ENCODE results near the gene AHI1.
"Not testable (repeated sequence)": the region's sequence is repeated elsewhere in the genome, so short reads cannot be mapped to it uniquely, and the experiment has no call there.

The AHI1 gene

GRCh38 chr6:135379647-135380046 is 117.9 kb downstream of the AHI1 start:
- no peaks in the 10 kb centered on the region for H3K9me3 ChIP-seq
- no peaks in the 10 kb centered on the region for H3K36me3 ChIP-seq
- TF ChIP-seq, protein P1, sequence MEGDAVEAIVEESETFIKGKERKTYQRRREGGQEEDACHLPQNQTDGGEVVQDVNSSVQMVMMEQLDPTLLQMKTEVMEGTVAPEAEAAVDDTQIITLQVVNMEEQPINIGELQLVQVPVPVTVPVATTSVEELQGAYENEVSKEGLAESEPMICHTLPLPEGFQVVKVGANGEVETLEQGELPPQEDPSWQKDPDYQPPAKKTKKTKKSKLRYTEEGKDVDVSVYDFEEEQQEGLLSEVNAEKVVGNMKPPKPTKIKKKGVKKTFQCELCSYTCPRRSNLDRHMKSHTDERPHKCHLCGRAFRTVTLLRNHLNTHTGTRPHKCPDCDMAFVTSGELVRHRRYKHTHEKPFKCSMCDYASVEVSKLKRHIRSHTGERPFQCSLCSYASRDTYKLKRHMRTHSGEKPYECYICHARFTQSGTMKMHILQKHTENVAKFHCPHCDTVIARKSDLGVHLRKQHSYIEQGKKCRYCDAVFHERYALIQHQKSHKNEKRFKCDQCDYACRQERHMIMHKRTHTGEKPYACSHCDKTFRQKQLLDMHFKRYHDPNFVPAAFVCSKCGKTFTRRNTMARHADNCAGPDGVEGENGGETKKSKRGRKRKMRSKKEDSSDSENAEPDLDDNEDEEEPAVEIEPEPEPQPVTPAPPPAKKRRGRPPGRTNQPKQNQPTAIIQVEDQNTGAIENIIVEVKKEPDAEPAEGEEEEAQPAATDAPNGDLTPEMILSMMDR (IDR thresholded peaks at IDR 0.05), result no peak
- no peaks in the 10 kb centered on the region for H3K4me1 ChIP-seq (ENCODE audit: control insufficient read depth in 1 of 2, insufficient read depth in 1 of 2, low read depth in 1 of 2, low read length in 1 of 2)
- no peak overlapping the region for H3K4me3 ChIP-seq (ENCODE audit: low read depth in 1 of 2, low read length in 1 of 2)
- no peak overlapping the region for H3K27ac ChIP-seq
- no peaks in the 10 kb centered on the region for H3K27me3 ChIP-seq

- Histone ChIP-seq H3K36me3 (no peaks in the 10 kb centered on the region), H3K4me3 (ENCODE audit: low read depth in 1 of 2, low read length in 1 of 2) (no peak overlapping the region), H3K4me1 (ENCODE audit: control insufficient read depth in 1 of 2, insufficient read depth in 1 of 2, low read depth in 1 of 2, low read length in 1 of 2) (no peaks in the 10 kb centered on the region), H3K27ac (no peak overlapping the region), H3K9me3 (no peaks in the 10 kb centered on the region), H3K27me3 (no peaks in the 10 kb centered on the region)
- TF ChIP-seq, protein P1 (IDR thresholded peaks at IDR 0.05), result no peak
Measured at GRCh38 chr6:135372758-135373157, 124.8 kb downstream of the AHI1 start.

- H3K9me3 ChIP-seq; H3K4me1 ChIP-seq (ENCODE audit: control insufficient read depth in 1 of 2, insufficient read depth in 1 of 2, low read depth in 1 of 2, low read length in 1 of 2); H3K27me3 ChIP-seq; H3K36me3 ChIP-seq; H3K4me3 ChIP-seq (ENCODE audit: low read depth in 1 of 2, low read length in 1 of 2); H3K27ac ChIP-seq: not testable (repeated sequence)
Measured at GRCh38 chr6:135363622-135364021, 133.9 kb downstream of the AHI1 start.

DNA sequence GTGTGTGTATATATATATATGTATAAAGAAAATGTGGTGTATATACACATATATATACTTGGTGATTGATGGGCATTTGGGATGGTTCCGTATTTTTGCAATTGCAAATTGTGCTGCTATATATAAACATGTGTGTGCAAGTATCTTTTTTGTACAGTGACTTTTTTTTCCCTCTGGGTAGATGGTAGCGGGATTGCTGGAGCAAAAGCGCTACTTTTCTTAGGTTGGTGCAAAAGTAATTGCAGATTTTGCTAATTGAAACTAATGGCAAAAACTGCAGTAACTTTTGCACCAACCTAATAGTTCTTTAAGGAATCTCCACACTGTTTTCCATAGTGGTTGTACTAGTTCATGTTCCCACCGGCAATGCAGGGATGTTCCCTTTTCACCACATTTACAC is 135.4 kb downstream of the AHI1 start:
- H3K27ac ChIP-seq, result no peak overlapping the region
- H3K36me3 ChIP-seq, result no peaks in the 10 kb centered on the region
- H3K9me3 ChIP-seq, result no peaks in the 10 kb centered on the region
- H3K4me3 ChIP-seq (ENCODE audit: low read depth in 1 of 2, low read length in 1 of 2), result no peak overlapping the region
- H3K27me3 ChIP-seq, result no peaks in the 10 kb centered on the region
- TF ChIP-seq, protein P1 (IDR thresholded peaks at IDR 0.05), result no peak
- H3K4me1 ChIP-seq (ENCODE audit: control insufficient read depth in 1 of 2, insufficient read depth in 1 of 2, low read depth in 1 of 2, low read length in 1 of 2), result peaks cover 0 to 2% of the 10 kb centered on the region in 2 experiments

GRCh38 chr6:135360222-135360621 is 137.3 kb downstream of the AHI1 start:
- Histone ChIP-seq H3K27ac (no peak overlapping the region), H3K27me3 (no peaks in the 10 kb centered on the region), H3K9me3 (no peaks in the 10 kb centered on the region), H3K4me3 (ENCODE audit: low read depth in 1 of 2, low read length in 1 of 2) (no peak overlapping the region), H3K4me1 (ENCODE audit: control insufficient read depth in 1 of 2, insufficient read depth in 1 of 2, low read depth in 1 of 2, low read length in 1 of 2) (peaks cover 0 to 2% of the 10 kb centered on the region in 2 experiments), H3K36me3 (no peaks in the 10 kb centered on the region)
- TF ChIP-seq, protein P1 (IDR thresholded peaks at IDR 0.05), result no peak

GRCh38 chr6:135358985-135359384 is 138.6 kb downstream of the AHI1 start:
- TF ChIP-seq, protein P1 (IDR thresholded peaks at IDR 0.05), result no peak
- no peaks in the 10 kb centered on the region for H3K36me3 ChIP-seq
- H3K27ac ChIP-seq, result no peak overlapping the region
- H3K4me1 ChIP-seq (ENCODE audit: control insufficient read depth in 1 of 2, insufficient read depth in 1 of 2, low read depth in 1 of 2, low read length in 1 of 2), result peaks cover 0 to 2% of the 10 kb centered on the region in 2 experiments
- H3K9me3 ChIP-seq, result no peaks in the 10 kb centered on the region
- no peak overlapping the region for H3K4me3 ChIP-seq (ENCODE audit: low read depth in 1 of 2, low read length in 1 of 2)
- no peaks in the 10 kb centered on the region for H3K27me3 ChIP-seq
